HCT116 (cell line): ENCODE measurements around the gene BLID. TPM values are rescaled to one million over a fixed set of nuclear protein-coding genes. Genes with fewer than 3 reads are reported as not detected.
A peak's percentile ranks its signal among the peaks of the same experiment; 100 is the strongest.

Experiments used
- ATAC-seq: fragments of 200-7000 bp; cut with Tn5 transposase; 2 replicates; pipeline ENCODE4 v1.9.1; 2020; ENCODE audit warnings: mild to moderate bottlenecking, moderate library complexity
- BruUV-seq: library from RNA; stranded (reverse); fragments of 400-500 nt; replicated peaks from 2 replicates; lab custom pipeline; 2021; lab: Mats Ljungman, UMichigan
- CTCF ChIA-PET: fragments of 300-600 bp; sonication (Branson Sonifier 250); formaldehyde crosslinking; loops from one replicate; lab custom pipeline; 2021; ENCODE audit warnings: antibody characterized with exemption; lab: Charles Lee
- POLR2A ChIA-PET: fragments of 300-600, 350-600 bp; sonication (Branson Sonifier 250); formaldehyde crosslinking; loops from one replicate; lab custom pipeline; 2021; ENCODE audit warnings: antibody characterized with exemption; lab: Charles Lee
- RAD21 ChIA-PET, 2 experiments: fragments of 300-600 bp; sonication (Branson Sonifier 250); formaldehyde crosslinking; loops; one replicate each; lab custom pipeline; 2023; ENCODE audit warnings: low total read pairs in 2 of 2; ENCODE audit not compliant: uncharacterized antibody in 2 of 2, unreplicated experiment in 2 of 2, low non-redundant PET in 1 of 2; lab: Charles Lee
- DNase-seq: peaks from one replicate; pipeline ENCODE4 v3.0.0-alpha.2; 2010; ENCODE audit warnings: low read depth, low spot score
- H2AFZ ChIP-seq: fragments of 200-600 bp; shearing (Covaris generic), sonication (generic); 2 replicates; pipeline ENCODE4 v1.6.1; 2017; ENCODE audit warnings: low read depth, mixed run types, mixed read lengths, antibody characterized with exemption, low read length; ENCODE audit not compliant: poor library complexity, severe bottlenecking
- H3K27ac ChIP-seq: 2 replicates; pipeline ENCODE4 v1.5.1; 2012; ENCODE audit warnings: low read depth, low read length
- H3K27me3 ChIP-seq: fragments of 200-600 bp; sonication (generic); 2 replicates; pipeline ENCODE4 v1.6.1; 2016; ENCODE audit warnings: mixed run types, low read length, mixed read lengths; ENCODE audit not compliant: insufficient read depth
- H3K36me3 ChIP-seq, 2 experiments: fragments of 200-500 bp in 1 of 2; fragments of 200-600 bp in 1 of 2; sonication (Bioruptor generic) in 1 of 2; sonication (generic) in 1 of 2; 2 replicates each; pipeline versions ENCODE4 v1.5.1 to v1.6.1; 2014 to 2016; ENCODE audit warnings: low read length in 2 of 2, inconsistent platforms in 1 of 2, mixed read lengths in 1 of 2, mixed run types in 1 of 2; ENCODE audit not compliant: insufficient read depth in 2 of 2, control insufficient read depth in 1 of 2
- H3K4me1 ChIP-seq, 2 experiments: fragments of 200-600 bp in 1 of 2; sonication (generic) in 1 of 2; 2 replicates each; pipeline versions ENCODE4 v1.5.1 to v1.6.1; 2012 to 2017; ENCODE audit warnings: low read length in 2 of 2, inconsistent platforms in 1 of 2, mild to moderate bottlenecking in 1 of 2, mixed read lengths in 1 of 2, mixed run types in 1 of 2, moderate library complexity in 1 of 2; ENCODE audit not compliant: insufficient read depth in 2 of 2, control insufficient read depth in 1 of 2
- H3K4me2 ChIP-seq: fragments of 200-600 bp; sonication (generic); 2 replicates; pipeline ENCODE4 v1.6.1; 2017; ENCODE audit warnings: mixed run types, low read length, mixed read lengths
- H3K4me3 ChIP-seq, 2 experiments: fragments of 200-600 bp in 1 of 2; sonication (generic) in 1 of 2; replicated peaks in 1 of 2; 2 replicates each; pipeline ENCODE4 v1.5.1; 2011 to 2016; ENCODE audit warnings: low read length in 2 of 2, control low read depth in 1 of 2, low read depth in 1 of 2, mild to moderate bottlenecking in 1 of 2, mixed read lengths in 1 of 2, mixed run types in 1 of 2
- H3K79me2 ChIP-seq: fragments of 200-600 bp; sonication (generic); 2 replicates; pipeline ENCODE4 v1.6.1; 2017; ENCODE audit warnings: mild to moderate bottlenecking, mixed run types, low read length, moderate library complexity, mixed read lengths; ENCODE audit not compliant: insufficient read depth
- H3K9ac ChIP-seq: fragments of 200-600 bp; sonication (generic); 2 replicates; pipeline ENCODE4 v1.6.1; 2016; ENCODE audit warnings: low read length, mixed read lengths
- H3K9me2 ChIP-seq: fragments of 200-600 bp; sonication (generic), shearing (Covaris generic); 2 replicates; pipeline ENCODE4 v1.6.1; 2017; ENCODE audit warnings: mixed run types, mild to moderate bottlenecking, moderate library complexity; ENCODE audit not compliant: insufficient read depth
- H3K9me3 ChIP-seq, 2 experiments: fragments of 200-500 bp in 1 of 2; fragments of 200-600 bp in 1 of 2; sonication (Bioruptor generic) in 1 of 2; sonication (generic) in 1 of 2; 2 replicates each; pipeline ENCODE4 v1.6.1; 2014 to 2017; ENCODE audit warnings: low read length in 2 of 2, mixed read lengths in 2 of 2, inconsistent platforms in 1 of 2, low read depth in 1 of 2, mild to moderate bottlenecking in 1 of 2, mixed run types in 1 of 2, moderate library complexity in 1 of 2; ENCODE audit not compliant: control insufficient read depth in 1 of 2, insufficient read depth in 1 of 2
- H4K20me1 ChIP-seq: fragments of 200-600 bp; sonication (generic), shearing (Covaris generic); 2 replicates; pipeline ENCODE4 v1.6.1; 2017; ENCODE audit warnings: mixed run types, mild to moderate bottlenecking, moderate library complexity; ENCODE audit not compliant: insufficient read depth
- ATF3 ChIP-seq: IDR thresholded peaks from 2 replicates; pipeline ENCODE4 v1.6.1; 2012
- CEBPB ChIP-seq: IDR thresholded peaks from 2 replicates; pipeline ENCODE4 v1.6.1; 2012; ENCODE audit warnings: low read depth
- EGR1 ChIP-seq: IDR thresholded peaks from 2 replicates; pipeline ENCODE4 v1.6.1; 2012; ENCODE audit warnings: low read depth
- ELF1 ChIP-seq: IDR thresholded peaks from 2 replicates; pipeline ENCODE4 v1.6.1; 2012; ENCODE audit warnings: low read depth, borderline replicate concordance
- FOSL1 ChIP-seq: IDR thresholded peaks from 2 replicates; pipeline ENCODE4 v1.6.1; 2012; ENCODE audit warnings: low read depth
- JUND ChIP-seq: IDR thresholded peaks from 2 replicates; pipeline ENCODE4 v1.6.1; 2012
- POLR2A ChIP-seq: IDR thresholded peaks from 2 replicates; pipeline ENCODE4 v1.7.0; 2011; ENCODE audit warnings: borderline replicate concordance; ENCODE audit not compliant: insufficient read depth, insufficient read length; ENCODE audit errors: extremely low read depth
- REST ChIP-seq: IDR thresholded peaks from 2 replicates; pipeline ENCODE4 v1.6.1; 2012; ENCODE audit warnings: low read depth
- SP1 ChIP-seq: IDR thresholded peaks from 2 replicates; pipeline ENCODE4 v1.6.1; 2012; ENCODE audit warnings: low read depth
- SRF ChIP-seq: IDR thresholded peaks from 2 replicates; pipeline ENCODE4 v1.6.1; 2012; ENCODE audit warnings: low read depth
- TCF7L2 ChIP-seq: IDR thresholded peaks from 2 replicates; pipeline ENCODE4 v1.7.0; 2011; ENCODE audit warnings: borderline replicate concordance, inconsistent platforms; ENCODE audit not compliant: insufficient read depth, insufficient read length; ENCODE audit errors: extremely low read depth
- ZFX ChIP-seq: fragments of 450-650 bp; IDR thresholded peaks from 2 replicates; pipeline ENCODE4 v1.6.1; 2017
- ZNF274 ChIP-seq: fragments of 200-500 bp; sonication (Bioruptor generic); IDR thresholded peaks from 2 replicates; pipeline ENCODE4 v1.6.1; 2014; ENCODE audit warnings: mild to moderate bottlenecking, low read depth, low read length, inconsistent platforms
- intact Hi-C: fragments of 100-400 bp; cut with micrococcal nuclease; formaldehyde crosslinking; loops from 2 replicates; pipeline ENCODE4 v1.10.0; 2022
- total RNA-seq: library from RNA; stranded (reverse); gene quantifications from one replicate; pipeline ENCODE4 v1.2.1, GENCODE V29; 2021; ENCODE audit not compliant: unreplicated experiment
- TF ChIP-seq, protein P1 (sequence below), 3 experiments: fragments of 200-600 bp in 1 of 3; sonication (generic) in 1 of 3; IDR thresholded peaks in 2 of 3; conservative IDR thresholded peaks in 1 of 3; 2 replicates each; pipeline ENCODE4 v1.5.1; 2012 to 2017; ENCODE audit warnings: low read depth in 2 of 3, low read length in 2 of 3, antibody characterized with exemption in 1 of 3, borderline replicate concordance in 1 of 3, control low read depth in 1 of 3, mild to moderate bottlenecking in 1 of 3, mixed read lengths in 1 of 3, mixed run types in 1 of 3, moderate library complexity in 1 of 3; ENCODE audit not compliant: insufficient read depth in 1 of 3

The BLID gene
- total RNA-seq, 1 experiment from 2014 or later: 8.9 TPM

DNA sequence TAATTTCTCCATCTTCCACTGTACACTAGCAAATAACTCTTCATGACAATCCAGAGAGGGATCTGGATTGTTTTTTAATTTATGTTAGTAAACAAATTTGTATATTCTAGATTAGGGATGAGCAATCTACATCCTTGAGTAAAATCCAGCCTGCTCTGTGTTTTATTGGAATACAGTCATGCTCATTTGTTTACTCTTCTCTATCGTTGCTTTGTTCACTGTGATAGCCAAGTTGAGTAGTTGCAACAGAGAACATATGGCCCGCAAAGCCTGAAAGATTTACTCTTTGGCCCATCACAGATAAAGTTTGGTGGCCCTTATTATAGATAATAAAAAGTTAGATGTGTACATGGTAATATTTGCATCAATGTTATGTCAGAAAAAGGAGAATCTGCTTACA lies 6.2 kb upstream of the BLID start (continued):
- TF ChIP-seq JUND (no peak), FOSL1 (no peak), REST (no peak), SRF (no peak)

DNA sequence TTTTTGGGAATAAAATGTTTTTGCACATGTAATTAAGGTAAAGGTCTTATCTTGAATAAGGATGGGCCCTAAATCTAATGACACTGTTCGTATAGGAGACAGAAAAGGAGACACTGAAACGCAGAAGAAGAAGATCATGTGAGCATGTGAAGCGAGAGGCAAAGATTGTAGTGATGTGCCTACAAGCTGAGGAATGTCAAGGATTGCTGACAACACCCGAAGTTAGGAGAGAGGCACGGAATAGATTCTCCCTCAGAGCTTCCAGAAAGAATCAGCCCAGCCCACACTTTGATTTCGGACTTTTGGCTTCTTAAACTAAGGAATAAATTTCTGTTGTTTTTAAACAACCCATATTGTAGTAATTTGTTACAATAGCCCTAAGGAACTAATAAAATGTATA lies 4.1 kb upstream of the BLID start:
- H2AFZ ChIP-seq: no peak overlapping the region
- no TSS peak for BruUV-seq
- H3K79me2 ChIP-seq: peaks cover 100% of the 10 kb centered on the region
- H3K36me3 ChIP-seq: peaks cover 0 to 38% of the 10 kb centered on the region in 2 experiments; a peak in 2 of 4 replicates
- DNase-seq: no peak
- no peak overlapping the region for H3K4me3 ChIP-seq
- ChIA-PET CTCF (no interaction called here), RAD21 (no interaction called here), POLR2A (no interaction called here)
- H4K20me1 ChIP-seq: no peaks in the 10 kb centered on the region
- no peak overlapping the region for H3K4me2 ChIP-seq
- no peak overlapping the region for H3K9ac ChIP-seq
- H3K4me1 ChIP-seq: peaks cover 27 to 72% of the 10 kb centered on the region in 2 experiments; a peak in 3 of 4 replicates
- peak overlapping the region; percentile 21; the same call in 1 of the 2 replicates for H3K27ac ChIP-seq
- H3K9me3 ChIP-seq: no peaks in the 10 kb centered on the region
- intact Hi-C loops: no loop called here
- H3K27me3 ChIP-seq: no peaks in the 10 kb centered on the region
- no peak for ATAC-seq
- H3K9me2 ChIP-seq: no peaks in the 10 kb centered on the region
- TF ChIP-seq, protein P1, sequence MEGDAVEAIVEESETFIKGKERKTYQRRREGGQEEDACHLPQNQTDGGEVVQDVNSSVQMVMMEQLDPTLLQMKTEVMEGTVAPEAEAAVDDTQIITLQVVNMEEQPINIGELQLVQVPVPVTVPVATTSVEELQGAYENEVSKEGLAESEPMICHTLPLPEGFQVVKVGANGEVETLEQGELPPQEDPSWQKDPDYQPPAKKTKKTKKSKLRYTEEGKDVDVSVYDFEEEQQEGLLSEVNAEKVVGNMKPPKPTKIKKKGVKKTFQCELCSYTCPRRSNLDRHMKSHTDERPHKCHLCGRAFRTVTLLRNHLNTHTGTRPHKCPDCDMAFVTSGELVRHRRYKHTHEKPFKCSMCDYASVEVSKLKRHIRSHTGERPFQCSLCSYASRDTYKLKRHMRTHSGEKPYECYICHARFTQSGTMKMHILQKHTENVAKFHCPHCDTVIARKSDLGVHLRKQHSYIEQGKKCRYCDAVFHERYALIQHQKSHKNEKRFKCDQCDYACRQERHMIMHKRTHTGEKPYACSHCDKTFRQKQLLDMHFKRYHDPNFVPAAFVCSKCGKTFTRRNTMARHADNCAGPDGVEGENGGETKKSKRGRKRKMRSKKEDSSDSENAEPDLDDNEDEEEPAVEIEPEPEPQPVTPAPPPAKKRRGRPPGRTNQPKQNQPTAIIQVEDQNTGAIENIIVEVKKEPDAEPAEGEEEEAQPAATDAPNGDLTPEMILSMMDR (IDR thresholded peaks at IDR 0.05 in 2 of 3, conservative IDR thresholded peaks at IDR 0.05 in 1 of 3; ENCODE audit: borderline replicate concordance in 1 of 3, insufficient read depth in 1 of 3, low read depth in 2 of 3, low read length in 2 of 3): no peak
- TF ChIP-seq EGR1 (no peak), ATF3 (no peak), SP1 (no peak), POLR2A (no peak), ELF1 (no peak), ZFX (no peak), ZNF274 (no peak), SRF (no peak), REST (no peak), JUND (no peak), CEBPB (no peak), TCF7L2 (no peak)
